SK-N-SH (cell line): ENCODE data around the gene SLC25A17.

Experiments
- CTCF ChIP-seq: fragments of 200-600 bp; sonication (generic); IDR thresholded peaks from 2 replicates; pipeline ENCODE4 v1.6.1; 2017; ENCODE audit warnings: antibody characterized with exemption, mild to moderate bottlenecking, moderate library complexity
- EP300 ChIP-seq, 2 experiments: IDR thresholded peaks; 2 replicates each; pipeline versions ENCODE4 v1.4.0 to v1.6.1; 2012; ENCODE audit warnings: borderline replicate concordance in 1 of 2, low read depth in 1 of 2, low read length in 1 of 2
- EZH2phosphoT487 ChIP-seq: fragments of 200-600 bp; sonication (generic); IDR thresholded peaks from 2 replicates; pipeline ENCODE4 v1.6.1; 2017; ENCODE audit warnings: low read depth, mixed run types, mild to moderate bottlenecking, antibody characterized with exemption, moderate library complexity, borderline replicate concordance
- GABPA ChIP-seq: IDR thresholded peaks from 2 replicates; pipeline ENCODE4 v1.4.0; 2012; ENCODE audit warnings: low read depth, mild to moderate bottlenecking
- MEF2A ChIP-seq: IDR thresholded peaks from 2 replicates; pipeline ENCODE4 v1.4.0; 2012; ENCODE audit warnings: low read depth, borderline replicate concordance
- MXI1 ChIP-seq: IDR thresholded peaks from 2 replicates; pipeline ENCODE4 v1.6.1; 2012; ENCODE audit warnings: mild to moderate bottlenecking, low read depth, low read length, improper control_type of control experiment
- RFX5 ChIP-seq: IDR thresholded peaks from 2 replicates; pipeline ENCODE4 v1.6.1; 2012; ENCODE audit warnings: mild to moderate bottlenecking, improper control_type of control experiment, low read length
- TAF1 ChIP-seq: IDR thresholded peaks from 2 replicates; pipeline ENCODE4 v1.6.1; 2012; ENCODE audit warnings: low read depth, mild to moderate bottlenecking, low read length, moderate library complexity, borderline replicate concordance
- ZBTB33 ChIP-seq: IDR thresholded peaks from 2 replicates; pipeline ENCODE4 v1.4.0; 2012; ENCODE audit warnings: low read depth, borderline replicate concordance

- TF ChIP-seq CTCF: no peak
- TF ChIP-seq EP300 (IDR thresholded peaks at IDR 0.05; ENCODE audit: borderline replicate concordance in 1 of 2, low read depth in 1 of 2, low read length in 1 of 2): no peak
- TF ChIP-seq RFX5: no peak
- TF ChIP-seq TAF1: no peak
- TF ChIP-seq ZBTB33: no peak
- no peak for TF ChIP-seq EZH2phosphoT487
- TF ChIP-seq MXI1: no peak
- TF ChIP-seq MEF2A: no peak
- TF ChIP-seq GABPA: no peak
Measured at GRCh38 chr22:40826984-40827741, 8.0 kb upstream of the SLC25A17 start.
